Kidney (tissue), 14 donors: ENCODE data around the gene RNF32. TPM values are rescaled to one million over a fixed set of nuclear protein-coding genes. Genes with fewer than 3 reads are reported as not detected.

Source experiments
- DNase-seq, 5 donors: peaks; one replicate each; pipeline ENCODE4 v3.0.0-alpha.2; 2013 to 2020
- FAIRE-seq: peaks from 2 replicates; lab custom pipeline; 2012; peaks lifted over from hg19 to GRCh38; lab: Jason Lieb, UNC
- H3K27ac ChIP-seq, 2 donors: one replicate each; pipeline ENCODE4 v1.7.0; 2013; ENCODE audit warnings: low read depth in 2 of 2, low read length in 2 of 2, inconsistent platforms in 1 of 2
- H3K27me3 ChIP-seq: one replicate; pipeline ENCODE4 v1.7.1; 2013; ENCODE audit warnings: low read length, inconsistent platforms; ENCODE audit not compliant: control insufficient read depth, insufficient read depth
- H3K36me3 ChIP-seq, 3 donors: one replicate each; pipeline versions ENCODE4 v1.7.0 to v1.7.1; 2013; ENCODE audit warnings: low read length in 3 of 3, control low read depth in 1 of 3, inconsistent platforms in 1 of 3; ENCODE audit not compliant: insufficient read depth in 3 of 3, control insufficient read depth in 2 of 3
- H3K4me1 ChIP-seq, 3 donors: one replicate each; pipeline versions ENCODE4 v1.7.0 to v1.7.1; 2013; ENCODE audit warnings: low read length in 3 of 3, inconsistent platforms in 1 of 3, low read depth in 1 of 3; ENCODE audit not compliant: control insufficient read depth in 2 of 3, insufficient read depth in 2 of 3
- H3K4me3 ChIP-seq, 3 donors: one replicate each; pipeline versions ENCODE4 v1.7.0 to v1.8.1; 2013; ENCODE audit warnings: low read length in 3 of 3, control low read depth in 1 of 3, inconsistent platforms in 1 of 3
- H3K9ac ChIP-seq, 3 donors: one replicate each; pipeline versions ENCODE4 v1.7.0 to v1.7.1; 2013; ENCODE audit warnings: low read length in 3 of 3, control low read depth in 1 of 3, inconsistent platforms in 1 of 3
- H3K9me3 ChIP-seq, 3 donors: one replicate each; pipeline versions ENCODE4 v1.7.0 to v1.7.1; 2013; ENCODE audit warnings: low read length in 3 of 3, control low read depth in 1 of 3, inconsistent platforms in 1 of 3; ENCODE audit not compliant: control insufficient read depth in 2 of 3, insufficient read depth in 1 of 3
- CTCF ChIP-seq: IDR thresholded peaks from 3 replicates; pipeline ENCODE4 v1.5.1; 2012; ENCODE audit warnings: mild to moderate bottlenecking, moderate library complexity, borderline replicate concordance; ENCODE audit not compliant: insufficient read depth; ENCODE audit errors: extremely low read depth
- intact Hi-C: fragments of 100-400 bp; cut with DNase I; formaldehyde crosslinking; loops from one replicate; pipeline ENCODE4 v1.11.1; 2022
- polyA plus RNA-seq: library from polyadenylated mRNA; stranded (reverse); fragments of 350-450 nt; fragmentation: Illumina TruSeq; extraction: RNeasy Lipid Tissue Mini Kit (QIAGEN cat#74804); gene quantifications from one replicate; pipeline ENCODE4 v1.2.3, GENCODE V29; 2014; ENCODE audit warnings: low read depth, low replicate concordance; ENCODE audit not compliant: insufficient read depth
- total RNA-seq: library from RNA; stranded (reverse); fragmentation: NEBNext Ultra II Directional; extraction: Animal tissue kit (Norgen Biotek cat#: 25700); gene quantifications from one replicate; pipeline ENCODE4 v1.2.1, GENCODE V29; 2021
- donor health status: control.
- donor health status: control.
- donor health status: control.
- donor health status: control.
- donor health status: control.
- donor health status: DM: yes; HTN: yes; CAD: no.
- donor health status: Normal renal cell carcinoma (clear cell type).

The RNF32 gene
- total and polyA plus RNA-seq, 2 donors from 2014 or later, result 1.6 to 2.7 TPM

GRCh38 chr7:156703773-156704482 is 63.4 kb downstream of the RNF32 start:
- no peak overlapping the region for H3K4me3 ChIP-seq
- H3K36me3 ChIP-seq, result no peaks in the 10 kb centered on the region
- DNase-seq, result no peak
- FAIRE-seq, result no peak
- no peak overlapping the region for H3K9ac ChIP-seq
- H3K27ac ChIP-seq, result no peak overlapping the region
- intact Hi-C loops, result no loop called here
- H3K4me1 ChIP-seq, result no peaks in the 10 kb centered on the region
- no peaks in the 10 kb centered on the region for H3K27me3 ChIP-seq
- peaks cover 0 to 4% (median 0%) of the 10 kb centered on the region in 3 donors for H3K9me3 ChIP-seq
- TF ChIP-seq CTCF, result no peak

GRCh38 chr7:156722043-156722826 is 81.7 kb downstream of the RNF32 start:
- no peaks in the 10 kb centered on the region for H3K36me3 ChIP-seq
- intact Hi-C loops, result no loop called here
- no peak for FAIRE-seq
- no peak overlapping the region for H3K4me3 ChIP-seq
- no peaks in the 10 kb centered on the region for H3K4me1 ChIP-seq
- no peak overlapping the region for H3K9ac ChIP-seq
- no peaks in the 10 kb centered on the region for H3K27me3 ChIP-seq
- no peak overlapping the region for H3K27ac ChIP-seq
- H3K9me3 ChIP-seq, result no peaks in the 10 kb centered on the region
- no peak for DNase-seq
- no peak for TF ChIP-seq CTCF

- TF ChIP-seq CTCF, result no peak
- no peak overlapping the region for H3K4me3 ChIP-seq
- no peak for FAIRE-seq
Observed at GRCh38 chr7:156725073-156725472, 84.5 kb downstream of the RNF32 start.

More at GRCh38 chr7:156725073-156725472, 84.5 kb downstream of the RNF32 start:
- no peaks in the 10 kb centered on the region for H3K27me3 ChIP-seq
- H3K4me1 ChIP-seq, result no peaks in the 10 kb centered on the region
- H3K36me3 ChIP-seq, result no peaks in the 10 kb centered on the region
- H3K9me3 ChIP-seq, result no peaks in the 10 kb centered on the region
- H3K9ac ChIP-seq, result no peak overlapping the region
- peak in 1 of 5 donors; percentile 30 for DNase-seq
- intact Hi-C loops, result no loop called here
- H3K27ac ChIP-seq, result no peak overlapping the region
